ENCODE data around the gene PTRHD1. TPM values are rescaled to one million over a fixed set of nuclear protein-coding genes. Genes with fewer than 3 reads are reported as not detected.
A peak's percentile ranks its signal among the peaks of the same experiment; 100 is the strongest.

Gene PTRHD1
- total RNA-seq, 1 donor from 2014 or later = 24.3 TPM

- no peaks in the 10 kb centered on the region for H3K9me3 ChIP-seq (replicated peaks)
- intact Hi-C loops (cut with micrococcal nuclease) = no loop called here
- DNase-seq = peak; percentile 61
- peaks cover 14% of the 10 kb centered on the region for H3K4me1 ChIP-seq
- no peak overlapping the region for H3K4me3 ChIP-seq
- H3K27me3 ChIP-seq (ENCODE audit: low read depth) = no peaks in the 10 kb centered on the region
- peaks cover 38% of the 10 kb centered on the region for H3K36me3 ChIP-seq
- peak overlapping the region; percentile 53 for H3K27ac ChIP-seq (replicated peaks)
- TF ChIP-seq CTCF (IDR thresholded peaks at IDR 0.05; ENCODE audit: borderline replicate concordance) = no peak
Observed at GRCh38 chr2:24768601-24769000, 24.6 kb downstream of the PTRHD1 start.

GRCh38 chr2:24768013-24768412 lies 25.2 kb downstream of the PTRHD1 start:
- H3K27ac ChIP-seq (replicated peaks) = peak overlapping the region; percentile 53
- peaks cover 40% of the 10 kb centered on the region for H3K36me3 ChIP-seq

GRCh38 chr2:24766609-24767008 lies 26.6 kb downstream of the PTRHD1 start:
- no peak for DNase-seq
- H3K36me3 ChIP-seq = peaks cover 54% of the 10 kb centered on the region
- peaks cover 22% of the 10 kb centered on the region for H3K4me1 ChIP-seq
- intact Hi-C loops (cut with micrococcal nuclease) = no loop called here
- no peaks in the 10 kb centered on the region for H3K27me3 ChIP-seq (ENCODE audit: low read depth)
- H3K4me3 ChIP-seq = no peak overlapping the region
- no peaks in the 10 kb centered on the region for H3K9me3 ChIP-seq (replicated peaks)
- H3K27ac ChIP-seq (replicated peaks) = peak overlapping the region; percentile 38
- TF ChIP-seq CTCF (IDR thresholded peaks at IDR 0.05; ENCODE audit: borderline replicate concordance) = no peak

More at GRCh38 chr2:24768013-24768412, 25.2 kb downstream of the PTRHD1 start:
- intact Hi-C loops (cut with micrococcal nuclease) = no loop called here
- Histone ChIP-seq H3K27me3 (ENCODE audit: low read depth) (no peaks in the 10 kb centered on the region), H3K4me3 (no peak overlapping the region), H3K4me1 (peaks cover 14% of the 10 kb centered on the region), H3K9me3 (replicated peaks) (no peaks in the 10 kb centered on the region)
- TF ChIP-seq CTCF (IDR thresholded peaks at IDR 0.05; ENCODE audit: borderline replicate concordance) = no peak
- no peak for DNase-seq

- H3K36me3 ChIP-seq = peaks cover 60% of the 10 kb centered on the region
- intact Hi-C loops (cut with micrococcal nuclease) = no loop called here
- TF ChIP-seq CTCF (IDR thresholded peaks at IDR 0.05; ENCODE audit: borderline replicate concordance) = no peak
Observed at GRCh38 chr2:24763843-24764242, 29.3 kb downstream of the PTRHD1 start.

GRCh38 chr2:24762518-24762917 lies 30.7 kb downstream of the PTRHD1 start:
- TF ChIP-seq CTCF (IDR thresholded peaks at IDR 0.05; ENCODE audit: borderline replicate concordance) = no peak
- Histone ChIP-seq H3K9me3 (replicated peaks) (no peaks in the 10 kb centered on the region), H3K36me3 (peaks cover 63% of the 10 kb centered on the region), H3K27ac (replicated peaks) (no peak overlapping the region), H3K4me3 (no peak overlapping the region), H3K27me3 (ENCODE audit: low read depth) (no peaks in the 10 kb centered on the region), H3K4me1 (peaks cover 9% of the 10 kb centered on the region)
- DNase-seq = no peak
- intact Hi-C loops (cut with micrococcal nuclease) = no loop called here

More at GRCh38 chr2:24763843-24764242, 29.3 kb downstream of the PTRHD1 start:
- Histone ChIP-seq H3K4me3 (no peak overlapping the region), H3K27ac (replicated peaks) (no peak overlapping the region), H3K4me1 (peaks cover 20% of the 10 kb centered on the region), H3K27me3 (ENCODE audit: low read depth) (no peaks in the 10 kb centered on the region), H3K9me3 (replicated peaks) (no peaks in the 10 kb centered on the region)
- no peak for DNase-seq
